Measurements from ENCODE around the gene ARID5B.

ARID5B gene

DNA sequence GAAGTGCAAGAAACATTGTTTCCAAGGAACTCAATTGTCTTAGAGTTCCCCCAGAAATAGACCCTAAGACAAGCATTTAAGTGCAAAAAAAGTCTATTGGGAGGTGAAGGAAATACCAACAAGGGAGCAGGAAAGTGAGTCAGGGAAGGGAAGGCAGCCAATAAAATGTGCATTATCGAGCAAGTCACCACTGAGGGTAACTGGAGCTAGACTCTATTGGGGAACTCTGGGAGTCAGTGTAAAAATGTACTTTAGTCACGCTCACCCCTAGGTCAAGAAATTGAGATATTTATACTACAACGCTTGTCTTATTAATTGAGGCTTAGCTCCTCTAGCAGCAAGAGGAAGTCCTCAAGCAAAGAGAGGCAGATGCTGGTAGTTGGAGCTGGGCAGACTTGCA, 229.4 kb downstream of the ARID5B start:
- in situ Hi-C loops (cut with HindIII; ENCODE audit: low sequenced_read_pairs): no loop called here

DNA sequence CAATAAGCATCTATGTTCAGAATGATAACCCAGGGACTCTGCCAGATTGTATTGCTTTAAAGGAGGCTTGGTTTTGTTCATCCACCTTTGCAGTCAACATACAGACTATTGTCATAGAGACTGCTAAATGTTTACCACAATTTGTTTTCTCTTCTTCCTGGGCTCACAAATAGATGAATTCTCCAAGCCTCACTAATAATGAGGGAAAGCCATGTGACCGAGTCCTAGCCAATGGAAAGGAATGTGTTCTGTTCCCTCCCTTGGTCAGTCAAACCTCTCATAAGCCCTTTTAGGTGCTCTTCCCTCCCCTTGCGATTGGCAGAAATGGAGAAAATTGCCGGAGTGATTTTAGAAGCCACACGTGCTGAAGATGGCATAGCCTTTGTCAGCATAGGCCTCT, 230.2 kb downstream of the ARID5B start:
- in situ Hi-C loops (cut with HindIII; ENCODE audit: low sequenced_read_pairs): no loop called here

DNA sequence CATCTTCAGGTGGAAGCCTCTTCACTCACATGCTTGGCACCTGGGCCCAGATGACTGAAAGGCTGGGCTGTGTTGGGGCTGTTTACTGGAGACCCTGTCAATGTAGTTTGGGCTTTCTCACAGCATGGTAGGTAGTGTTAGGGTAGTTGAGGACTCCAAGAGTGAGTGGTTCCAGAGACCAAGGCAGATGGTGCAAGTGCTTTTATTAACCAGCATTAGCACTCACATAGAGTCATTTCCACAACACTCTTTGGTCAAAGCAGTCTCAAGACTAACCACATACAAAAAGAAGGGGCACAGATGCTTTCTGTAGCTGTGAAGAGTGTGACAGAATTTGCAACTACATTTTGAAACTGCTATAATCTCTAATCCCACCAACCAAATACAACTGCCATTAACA, 232.1 kb downstream of the ARID5B start:
- in situ Hi-C loops (cut with HindIII; ENCODE audit: low sequenced_read_pairs): no loop called here

DNA sequence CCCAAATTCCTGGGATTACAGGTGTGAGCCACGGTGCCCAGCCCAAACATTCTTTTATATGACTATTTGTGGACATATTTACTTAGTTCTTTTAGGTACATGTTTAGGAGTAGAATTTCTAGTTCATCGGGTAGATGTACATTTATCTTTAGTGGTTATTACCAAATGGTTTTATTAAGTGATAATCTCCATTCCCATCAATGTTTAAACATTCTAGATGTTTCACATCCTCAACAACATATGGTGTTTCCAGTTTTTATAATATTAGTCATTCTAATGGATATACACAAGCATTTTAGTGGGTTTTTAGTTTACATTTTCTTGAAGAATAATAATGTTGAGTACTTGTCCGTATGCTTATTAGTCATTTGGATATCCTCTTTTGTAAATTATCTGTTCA, 235.4 kb downstream of the ARID5B start:
- in situ Hi-C loops (cut with HindIII; ENCODE audit: low sequenced_read_pairs): no loop called here
